GM21381 (cell line): Measurements from ENCODE around the gene SLC45A1.
"Not testable (repeated sequence)": the region's sequence is repeated elsewhere in the genome, so short reads cannot be mapped to it uniquely, and the experiment has no call there.

Experiments
- ATAC-seq: cut with Tn5 transposase; IDR thresholded peaks from one replicate; pipeline ENCODE4 v1.9.1; 2021; ENCODE audit warnings: mild to moderate bottlenecking, moderate library complexity; ENCODE audit not compliant: unreplicated experiment

Gene SLC45A1

GRCh38 chr1:8365661-8366362 is 47.9 kb downstream of the SLC45A1 start:
- ATAC-seq: no peak

DNA sequence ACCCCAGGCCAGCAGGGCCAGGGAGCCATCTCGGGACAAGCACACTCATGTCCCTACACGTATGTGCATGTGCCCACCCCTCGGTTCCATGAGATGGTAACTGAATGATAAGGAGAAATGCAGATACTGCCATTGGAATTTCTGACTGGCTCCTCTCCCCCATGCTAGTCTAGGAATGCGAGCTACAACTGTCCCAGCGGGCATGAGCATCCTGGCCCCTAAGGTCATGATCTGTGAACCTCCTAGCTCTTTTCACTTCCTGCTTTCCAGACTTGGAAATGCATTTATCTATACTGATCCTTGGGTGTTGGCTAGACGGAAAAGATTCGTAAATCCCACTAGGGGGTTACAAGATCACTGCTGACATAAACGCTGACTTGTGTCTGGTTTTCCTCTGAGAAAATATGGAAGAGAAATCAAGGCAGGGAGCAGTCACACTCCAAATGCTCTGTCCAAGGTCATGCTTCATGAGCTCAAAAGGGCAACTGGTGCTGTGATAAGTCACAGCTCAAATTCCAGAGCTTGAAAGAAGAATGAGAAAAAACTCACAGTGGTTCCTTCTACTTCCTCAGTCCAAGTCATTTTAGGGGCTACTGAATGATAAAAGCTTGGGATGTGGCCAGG is 49.8 kb downstream of the SLC45A1 start:
- no peak for ATAC-seq

DNA sequence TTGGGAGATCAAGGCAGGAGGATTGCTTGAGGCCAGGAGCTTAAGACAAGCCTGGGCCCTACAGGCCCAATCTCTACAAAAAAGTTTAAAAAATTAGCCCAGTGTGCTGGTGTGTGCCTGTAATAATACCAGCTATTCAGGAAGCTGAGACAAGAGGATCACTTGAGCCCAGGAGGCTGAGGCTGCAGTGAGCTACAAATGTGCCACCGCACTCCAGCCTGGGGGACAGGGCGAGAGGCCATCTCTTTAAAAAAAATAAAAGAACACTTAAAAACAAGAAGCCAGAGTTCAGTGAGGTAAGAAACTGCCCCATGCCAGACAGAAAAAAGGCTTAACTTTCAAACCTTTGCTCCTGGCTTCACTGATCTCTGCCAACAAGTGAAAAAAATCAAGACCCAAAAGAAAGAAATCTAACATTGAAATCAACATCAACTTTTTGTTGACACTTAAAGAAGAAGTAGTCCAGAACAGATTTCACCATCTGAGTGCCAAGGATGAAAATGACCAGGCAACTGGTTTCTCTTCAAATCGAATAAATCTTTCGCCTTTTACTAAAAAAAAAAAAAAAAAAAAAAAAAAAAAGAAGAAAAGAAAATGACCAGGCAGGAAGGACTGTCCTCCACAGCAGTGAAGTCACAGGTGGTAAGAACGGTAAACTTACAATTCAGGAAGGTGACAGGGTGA is 51.2 kb downstream of the SLC45A1 start:
- ATAC-seq: no peak

DNA sequence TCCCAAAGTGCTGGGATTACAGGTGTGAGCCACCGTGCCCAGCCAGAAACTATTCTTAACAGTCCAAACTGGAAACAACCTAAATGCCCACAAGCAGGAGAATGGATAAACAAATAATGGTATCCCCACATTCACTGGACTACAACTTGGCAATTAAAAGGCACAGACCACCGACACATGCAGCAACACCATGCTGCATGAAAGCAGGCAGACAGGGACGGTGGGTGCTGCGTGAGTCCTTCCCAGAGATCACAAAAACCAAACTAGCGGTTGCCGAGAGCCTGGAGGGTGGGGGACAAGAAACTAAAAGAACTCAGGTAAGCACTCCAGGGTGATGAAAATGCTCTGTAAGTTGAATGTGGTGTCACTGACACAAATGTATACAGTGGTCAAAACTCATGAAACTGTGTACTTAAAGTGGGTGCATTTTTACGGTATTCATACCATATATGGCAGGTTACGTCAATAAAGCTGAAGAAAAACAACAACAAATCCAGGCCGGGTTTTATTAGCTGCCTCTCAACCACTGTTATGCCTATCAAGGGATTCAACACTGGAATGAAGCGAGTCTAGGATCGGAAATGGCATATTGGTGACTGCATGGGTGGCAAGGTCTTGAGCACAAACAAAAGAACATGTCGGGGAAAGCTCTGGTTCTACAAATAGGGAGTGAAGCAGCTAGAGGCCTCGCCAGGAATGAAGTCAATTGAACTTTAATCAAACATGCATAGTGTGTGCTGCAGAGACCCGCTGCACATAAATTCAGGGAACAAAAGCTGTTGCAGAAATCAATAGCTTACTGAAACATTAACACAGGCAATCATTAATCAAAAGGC is 52.4 kb downstream of the SLC45A1 start:
- ATAC-seq: no peak

- ATAC-seq: no peak
These were observed 53.0 kb downstream of the SLC45A1 start for GRCh38 chr1:8370905-8371315.

DNA sequence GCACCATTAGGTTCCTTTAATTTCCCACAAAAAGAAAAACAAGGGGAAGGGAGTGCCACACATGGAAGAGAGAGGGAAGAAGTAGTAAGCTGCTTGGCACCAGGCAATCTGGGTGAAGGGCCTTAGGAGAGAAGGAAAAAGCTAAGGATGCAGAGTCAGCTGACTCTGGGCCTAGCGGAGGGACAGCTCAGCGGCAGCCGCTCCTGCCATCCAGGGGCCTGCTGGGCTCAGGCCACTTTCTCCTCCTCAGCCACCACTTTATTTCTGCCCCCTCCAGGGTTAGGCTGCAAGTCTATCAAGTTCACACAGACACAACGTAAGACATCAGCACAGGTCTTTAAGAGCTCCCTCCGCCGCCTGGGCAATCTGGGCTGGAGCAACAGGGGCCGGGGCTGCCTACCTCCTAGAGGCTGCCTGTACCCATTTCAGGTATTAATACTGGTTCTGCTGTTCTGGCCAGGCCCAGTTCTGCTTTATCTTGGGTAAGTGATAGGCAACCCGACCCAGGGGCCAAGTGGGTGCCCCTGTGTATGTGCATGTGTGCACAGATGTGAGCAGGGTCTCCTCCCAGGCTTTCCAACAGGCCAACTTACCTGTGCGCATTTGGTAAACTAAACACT is 53.6 kb downstream of the SLC45A1 start:
- no peak for ATAC-seq

- ATAC-seq: no peak
These were observed 55.2 kb downstream of the SLC45A1 start for GRCh38 chr1:8373125-8373524.

DNA sequence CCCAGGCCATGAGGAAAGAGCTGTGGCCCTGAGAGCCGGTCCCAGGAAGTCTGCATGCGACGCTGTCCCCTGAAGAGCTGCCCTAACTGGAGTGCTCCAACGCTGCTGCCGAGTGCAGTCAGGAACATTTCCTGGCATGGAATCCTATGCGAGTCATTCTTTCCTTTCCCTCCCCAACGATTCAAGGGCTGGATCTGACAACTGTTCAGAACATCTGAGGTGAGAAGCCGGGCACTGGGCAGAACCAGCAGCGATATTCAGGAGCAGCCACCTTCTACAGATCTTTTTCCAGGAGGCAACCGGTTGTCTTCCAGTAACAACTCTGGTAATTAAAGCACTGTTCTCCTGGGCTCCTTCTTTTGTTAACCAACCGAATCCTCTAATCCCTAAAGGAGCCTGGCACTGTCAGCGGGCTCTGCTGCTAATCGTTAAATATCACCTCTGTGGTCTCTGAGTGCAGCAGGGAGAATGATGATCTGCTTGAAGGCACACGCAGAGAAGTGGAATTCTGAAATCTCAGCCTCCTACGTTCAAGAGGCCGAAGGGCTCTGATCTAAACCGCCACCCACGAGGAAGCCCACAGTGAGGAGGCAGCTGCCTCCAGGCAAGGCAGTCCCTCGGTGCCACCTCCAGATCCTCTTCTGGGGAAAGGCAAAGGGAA is 55.8 kb downstream of the SLC45A1 start:
- no peak for ATAC-seq

- ATAC-seq: no peak
These were observed 56.4 kb downstream of the SLC45A1 start for GRCh38 chr1:8374356-8374755.

DNA sequence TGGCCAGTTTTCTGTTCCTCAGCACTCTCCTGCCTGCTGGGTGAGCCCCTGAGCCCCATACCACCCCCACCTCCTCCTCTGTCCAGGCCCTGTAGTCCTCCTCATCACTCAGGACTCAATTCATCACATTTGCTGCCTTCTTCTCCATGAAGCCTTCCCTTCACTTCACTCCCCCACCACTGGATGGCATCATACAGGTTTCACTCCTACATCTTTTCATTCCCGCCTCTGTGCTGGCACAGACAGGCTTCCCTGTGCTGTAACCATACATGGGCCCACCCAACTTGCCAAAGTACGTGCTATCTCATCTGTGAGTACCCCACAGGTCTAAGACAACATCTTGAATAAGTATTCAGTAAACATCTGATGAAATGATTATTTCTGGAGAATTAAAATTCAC is 56.9 kb downstream of the SLC45A1 start:
- no peak for ATAC-seq

GRCh38 chr1:8376358-8376840 is 58.5 kb downstream of the SLC45A1 start:
- no peak for ATAC-seq

GRCh38 chr1:8377271-8377981 is 59.5 kb downstream of the SLC45A1 start:
- no peak for ATAC-seq

DNA sequence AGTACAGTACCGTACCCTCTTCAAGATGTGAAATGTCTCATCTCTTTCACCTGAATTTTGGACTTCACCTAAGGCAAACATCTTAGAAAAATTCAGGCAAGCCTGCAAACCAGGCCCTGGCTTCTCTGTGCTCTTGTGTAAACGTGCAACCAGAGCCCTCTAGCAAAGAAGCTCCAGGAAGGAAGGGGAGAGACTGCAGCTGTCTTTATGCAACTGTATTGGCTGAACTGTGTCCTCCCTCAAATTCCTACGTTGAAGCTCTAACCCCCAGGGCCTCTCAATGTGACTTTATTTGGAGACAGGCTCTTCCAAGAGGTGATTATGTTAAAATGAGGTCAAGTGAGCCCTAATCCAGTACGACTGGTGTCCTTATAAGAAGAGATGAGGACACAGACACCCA is 60.3 kb downstream of the SLC45A1 start:
- ATAC-seq: no peak

GRCh38 chr1:8378981-8379470 is 61.1 kb downstream of the SLC45A1 start:
- ATAC-seq: no peak

DNA sequence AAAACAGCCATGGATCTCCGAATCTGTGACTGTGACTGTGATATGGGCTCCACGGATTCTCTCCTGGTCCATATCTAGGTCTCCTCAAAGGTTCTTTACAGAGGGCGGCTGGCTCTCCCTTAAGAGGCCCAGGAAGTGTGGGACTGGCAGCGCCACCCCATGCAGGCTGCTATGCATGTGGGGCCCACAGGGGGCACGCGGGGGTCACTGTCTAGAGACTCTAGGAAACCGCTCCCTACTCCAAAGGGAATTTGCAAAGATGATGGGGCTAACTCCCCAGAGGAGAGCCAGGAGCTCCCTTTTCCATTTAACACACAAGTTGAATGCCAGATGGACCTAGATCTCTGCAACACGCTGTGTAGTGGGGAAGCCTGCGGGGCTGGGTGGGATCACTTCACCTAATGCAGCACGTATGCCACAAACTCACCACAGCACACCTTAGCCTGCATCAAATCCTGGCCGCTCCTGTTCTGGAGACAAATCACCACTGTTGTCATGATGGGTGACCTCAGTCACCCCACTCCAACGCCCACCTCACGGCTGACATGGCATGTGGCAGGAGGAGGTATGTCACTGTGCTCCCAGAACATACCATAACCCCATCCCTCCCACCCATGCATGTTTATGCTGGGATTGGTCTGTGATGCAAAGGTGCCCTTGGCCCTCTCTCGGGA is 61.7 kb downstream of the SLC45A1 start:
- no peak for ATAC-seq

DNA sequence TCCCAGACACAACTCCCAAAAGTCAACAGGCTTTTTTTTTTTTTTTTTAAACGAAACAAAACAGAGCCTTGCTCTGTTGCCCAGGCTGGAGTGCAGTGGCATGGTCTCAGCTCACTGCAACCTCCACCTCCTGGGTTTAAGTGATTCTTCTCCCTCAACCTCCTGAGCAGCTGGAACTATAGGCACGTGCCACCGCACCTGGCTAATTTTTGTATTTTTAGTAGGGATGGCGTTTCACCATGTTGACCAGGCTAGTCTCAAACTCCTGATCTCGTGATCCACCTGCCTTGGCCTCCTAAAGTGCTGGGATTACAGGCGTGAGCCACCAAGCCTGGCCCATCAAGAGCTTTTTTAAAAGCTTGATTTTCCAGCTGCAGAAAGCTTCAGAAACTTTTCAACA is 62.4 kb downstream of the SLC45A1 start:
- ATAC-seq: not testable (repeated sequence)

DNA sequence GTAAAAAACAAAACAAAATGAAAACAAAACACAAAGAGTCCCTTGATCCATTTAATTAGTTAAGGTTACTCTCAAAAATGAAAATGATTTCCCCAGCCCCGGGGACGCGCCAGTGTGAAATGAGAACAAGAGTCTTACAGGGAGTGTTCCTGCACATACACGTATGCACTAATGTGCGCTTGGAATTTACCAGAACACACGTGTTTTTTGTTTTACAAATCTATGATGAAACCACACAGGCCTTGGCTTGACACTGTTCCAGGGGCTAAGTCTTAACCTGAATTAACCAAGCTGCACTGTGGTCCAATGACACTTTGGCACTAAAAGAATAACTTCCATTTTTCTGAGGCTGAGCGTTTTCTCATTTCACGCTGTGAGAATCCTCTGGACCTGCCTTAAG is 63.7 kb downstream of the SLC45A1 start:
- ATAC-seq: no peak

GRCh38 chr1:8382051-8382505 is 64.2 kb downstream of the SLC45A1 start:
- ATAC-seq: no peak
